HG03442 (cell line): ENCODE results near the gene MUC5B.

ENCODE experiments used
- ATAC-seq: cut with Tn5 transposase; IDR thresholded peaks from one replicate; pipeline ENCODE4 v1.9.1; 2021; ENCODE audit warnings: mild to moderate bottlenecking, moderate library complexity; ENCODE audit not compliant: unreplicated experiment

MUC5B gene

DNA sequence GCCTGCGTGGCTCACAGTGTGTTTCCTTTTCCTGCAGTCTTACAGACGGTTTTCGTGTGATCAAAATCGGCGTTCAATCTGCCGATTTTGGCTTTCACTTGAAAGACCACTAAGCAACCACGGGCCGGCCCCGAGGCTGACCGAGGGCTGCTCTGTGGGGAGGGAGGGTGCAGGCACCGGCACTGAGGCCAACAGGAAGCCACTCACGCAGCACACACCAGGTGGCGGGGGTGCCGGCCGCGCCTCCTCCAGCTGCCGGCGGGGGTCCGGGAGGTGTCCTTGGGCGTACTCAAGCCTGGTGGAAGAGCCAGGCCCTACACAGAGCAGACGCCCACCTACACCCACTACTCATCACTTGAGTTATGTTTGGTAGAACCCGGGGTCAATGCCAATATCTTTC lies 72.2 kb downstream of the MUC5B start:
- no peak for ATAC-seq

DNA sequence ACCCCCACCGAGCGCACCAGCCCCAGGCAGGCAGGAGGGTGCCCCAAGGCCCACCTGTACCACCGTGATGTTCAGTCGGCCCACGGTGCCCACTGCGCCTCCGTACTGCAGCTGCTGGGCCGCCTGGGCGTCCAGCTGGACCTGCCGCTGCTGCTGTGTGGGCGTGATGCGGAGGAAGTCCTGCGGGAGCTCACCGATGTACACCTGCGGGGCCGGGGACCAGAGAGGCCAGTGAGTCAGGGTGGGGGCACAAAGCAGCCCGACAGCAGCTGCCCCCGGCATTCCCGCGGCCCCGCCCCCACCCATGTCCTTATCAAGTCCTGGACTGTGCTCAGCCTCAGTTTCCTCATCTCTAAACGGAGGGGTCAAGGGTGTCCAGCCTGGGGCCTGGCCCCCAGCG lies 72.7 kb downstream of the MUC5B start:
- ATAC-seq, result no peak

DNA sequence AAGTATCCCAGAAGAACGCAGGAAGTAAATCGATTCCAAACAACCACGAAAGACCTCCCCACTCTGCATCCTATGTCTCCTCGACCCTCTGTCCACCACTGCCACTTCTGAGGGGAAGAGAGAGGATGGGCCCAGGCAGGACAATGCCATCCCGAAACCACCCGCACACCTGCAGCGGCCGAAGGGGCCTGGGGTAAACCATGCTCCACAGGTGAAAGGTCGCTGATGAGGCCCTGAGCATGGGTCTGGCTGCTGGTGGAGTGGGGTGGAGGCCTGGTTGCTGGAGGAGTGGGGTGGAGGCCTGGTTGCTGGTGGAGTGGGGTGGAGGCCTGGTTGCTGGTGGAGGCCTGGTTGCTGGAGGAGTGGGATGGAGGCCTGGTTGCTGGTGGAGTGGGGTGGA lies 73.4 kb downstream of the MUC5B start:
- no peak for ATAC-seq

DNA sequence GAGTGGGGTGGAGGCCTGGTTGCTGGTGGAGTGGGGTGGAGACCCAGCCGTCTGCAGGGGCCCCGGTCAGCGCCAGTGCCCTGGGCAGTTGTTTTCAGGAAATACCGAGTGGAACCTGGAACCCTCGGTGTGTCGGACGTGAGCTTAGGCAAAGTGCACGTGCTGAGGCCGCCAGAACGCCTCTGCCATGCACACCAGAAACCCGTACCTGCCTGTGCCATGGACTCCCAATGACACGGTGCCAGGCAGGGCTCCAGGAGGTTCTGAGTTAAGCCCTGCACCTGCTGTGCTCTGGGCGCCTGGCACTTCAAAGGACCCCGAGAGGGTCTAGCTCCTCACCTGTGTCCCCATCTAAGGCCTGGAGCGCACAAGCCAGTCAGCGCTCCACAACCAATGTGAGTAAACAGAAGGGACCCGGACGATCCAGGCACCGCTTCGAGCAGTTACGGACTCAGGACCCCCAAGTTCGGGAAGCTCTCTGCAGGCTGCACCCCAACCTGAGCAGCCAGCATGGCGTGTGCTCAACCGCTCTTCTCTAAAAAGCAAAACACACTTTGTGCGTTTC lies 74.2 kb downstream of the MUC5B start:
- ATAC-seq, result no peak

DNA sequence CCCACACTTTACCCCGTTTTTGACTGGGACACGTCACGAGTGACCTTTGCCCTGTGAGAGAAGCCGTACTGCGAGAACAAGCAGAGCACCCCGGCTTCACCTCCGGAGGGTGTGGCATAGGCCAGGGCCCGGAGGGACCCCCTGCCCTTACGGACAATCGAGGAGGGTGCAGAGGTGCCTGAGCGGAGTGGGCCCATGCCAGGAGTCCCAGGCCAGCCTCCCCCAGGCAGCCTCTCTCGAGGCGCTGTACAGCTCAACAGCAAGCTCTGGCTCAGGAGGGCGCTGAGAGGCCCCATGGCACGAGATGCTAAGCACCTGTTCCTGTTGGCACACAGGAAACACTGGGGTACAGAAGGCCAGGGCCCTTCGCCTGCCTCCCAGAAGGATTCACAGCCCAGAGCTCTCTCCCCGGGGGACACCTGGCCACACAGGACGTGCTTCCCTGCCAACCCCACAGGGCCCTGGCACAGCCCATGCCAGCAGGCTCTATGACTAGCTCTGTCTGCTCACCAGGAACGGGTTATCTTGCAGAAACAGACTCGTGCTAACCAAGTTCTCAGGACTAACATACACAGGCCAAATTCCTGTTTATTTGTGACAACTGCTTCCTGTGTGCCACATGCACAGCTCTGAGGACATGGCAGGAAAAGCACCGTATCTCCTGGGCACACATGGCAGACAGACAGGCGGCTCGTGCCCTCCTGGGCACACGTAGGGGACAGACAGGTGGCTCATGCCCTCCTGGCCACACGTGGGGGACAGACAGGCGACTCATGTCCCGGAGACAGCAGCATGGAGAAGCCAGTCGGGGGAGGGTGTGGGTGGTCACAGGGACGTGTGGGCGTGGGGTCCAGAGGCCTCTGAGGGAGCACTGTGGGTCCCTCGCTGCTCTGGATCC lies 75.0 kb downstream of the MUC5B start:
- ATAC-seq, result no peak

DNA sequence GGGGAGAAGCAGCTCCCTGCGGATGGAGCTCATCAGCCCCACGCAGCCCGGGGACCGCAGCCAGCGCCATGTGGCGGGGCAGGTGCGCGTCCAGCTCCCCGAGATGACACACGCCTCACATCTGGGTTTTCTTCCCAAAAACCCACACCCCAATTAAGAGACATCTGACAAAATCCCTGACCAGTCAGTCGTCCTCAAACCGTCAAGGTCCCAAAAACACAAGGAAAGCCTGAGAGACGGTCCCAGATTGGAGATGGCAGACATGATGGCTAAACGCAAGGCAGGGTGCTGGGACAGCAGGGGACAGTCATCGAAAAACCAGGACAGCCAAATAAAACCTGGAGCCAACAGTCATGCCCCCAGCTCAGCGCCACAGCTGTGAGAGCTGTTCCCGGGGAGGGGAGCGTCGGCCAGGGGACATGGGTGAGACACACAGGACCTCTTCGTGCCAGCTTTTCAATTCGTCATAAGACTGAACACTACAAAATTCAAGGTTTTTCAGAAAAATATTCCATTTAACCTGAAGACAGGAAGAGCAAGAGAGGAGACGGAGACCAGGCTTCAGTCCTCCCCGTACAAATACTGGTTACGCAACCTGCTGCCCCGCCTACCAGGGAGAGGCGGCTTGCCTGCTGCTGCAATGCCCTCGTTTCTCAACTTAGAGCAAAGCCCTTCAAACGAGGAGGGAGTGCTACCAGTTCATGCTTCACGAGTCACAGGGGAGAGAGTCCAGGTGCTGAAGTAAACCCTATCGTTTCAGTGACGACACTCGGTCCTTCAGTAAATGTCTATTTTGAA lies 76.0 kb downstream of the MUC5B start:
- no peak for ATAC-seq

DNA sequence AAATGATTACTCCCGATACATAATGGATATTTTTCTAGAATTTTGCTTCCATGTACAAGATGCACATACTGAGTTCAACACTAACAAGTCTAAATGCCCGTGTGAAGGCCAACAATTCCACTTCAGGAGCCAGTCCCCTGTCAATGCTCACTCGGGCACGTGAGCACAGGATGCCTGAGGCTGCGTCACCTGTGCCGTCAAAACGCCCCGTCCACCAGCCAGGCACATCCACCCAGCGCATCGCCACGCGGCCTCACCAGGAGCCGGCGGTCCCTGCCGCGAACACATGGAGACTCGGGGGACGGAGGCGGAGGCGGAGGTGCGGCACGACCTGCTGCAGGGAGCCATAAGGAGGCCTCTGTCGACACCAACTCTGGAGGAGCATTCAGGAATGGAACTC lies 76.8 kb downstream of the MUC5B start:
- no peak for ATAC-seq

DNA sequence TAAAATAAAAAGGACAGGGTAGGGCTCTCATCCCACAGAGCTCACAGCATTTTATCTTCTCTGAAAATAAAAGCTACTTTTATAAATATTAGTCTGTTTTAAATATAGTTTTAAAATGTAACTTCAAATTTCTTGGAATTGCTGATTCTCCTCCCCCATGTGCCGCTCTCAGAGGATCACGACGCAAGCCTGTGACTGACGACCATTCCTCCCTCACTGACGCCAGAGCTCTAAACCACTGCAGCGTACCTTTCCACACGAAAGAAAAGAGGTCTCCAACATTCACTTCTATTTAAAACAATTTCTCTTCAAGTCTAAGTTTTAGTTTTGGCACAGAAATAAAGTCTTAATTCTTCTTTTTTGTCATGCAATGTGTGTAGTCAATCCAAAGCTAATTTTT lies 77.3 kb downstream of the MUC5B start:
- ATAC-seq, result no peak

DNA sequence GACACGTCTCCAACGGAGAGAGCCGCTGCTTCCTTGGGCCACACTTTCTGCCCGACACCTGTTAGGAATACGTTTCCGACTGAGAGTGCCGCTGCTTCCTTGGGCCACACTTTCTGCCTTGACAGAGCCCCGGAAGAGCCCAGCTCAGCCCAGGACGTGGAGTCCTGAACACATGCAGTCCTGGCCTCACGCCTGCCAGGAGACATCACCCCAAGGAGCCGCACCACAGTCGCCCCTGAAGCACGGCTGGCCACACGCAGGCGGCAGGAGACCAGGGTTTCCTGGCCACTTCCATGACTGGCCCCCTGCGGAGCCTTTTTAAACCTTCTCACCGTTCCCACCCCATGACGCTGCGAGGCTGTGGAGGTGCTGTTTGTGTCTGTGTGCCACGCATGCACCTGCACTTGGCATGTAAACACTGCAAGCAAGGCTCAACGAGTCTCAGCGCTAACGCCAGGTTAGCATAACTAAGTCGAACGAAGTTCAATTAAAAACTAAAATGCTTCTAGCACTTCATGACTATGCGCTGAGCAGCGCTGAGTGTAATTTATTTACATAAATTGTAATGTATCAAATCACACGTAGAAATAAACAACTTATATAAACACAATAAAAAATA lies 77.8 kb downstream of the MUC5B start:
- ATAC-seq, result no peak

DNA sequence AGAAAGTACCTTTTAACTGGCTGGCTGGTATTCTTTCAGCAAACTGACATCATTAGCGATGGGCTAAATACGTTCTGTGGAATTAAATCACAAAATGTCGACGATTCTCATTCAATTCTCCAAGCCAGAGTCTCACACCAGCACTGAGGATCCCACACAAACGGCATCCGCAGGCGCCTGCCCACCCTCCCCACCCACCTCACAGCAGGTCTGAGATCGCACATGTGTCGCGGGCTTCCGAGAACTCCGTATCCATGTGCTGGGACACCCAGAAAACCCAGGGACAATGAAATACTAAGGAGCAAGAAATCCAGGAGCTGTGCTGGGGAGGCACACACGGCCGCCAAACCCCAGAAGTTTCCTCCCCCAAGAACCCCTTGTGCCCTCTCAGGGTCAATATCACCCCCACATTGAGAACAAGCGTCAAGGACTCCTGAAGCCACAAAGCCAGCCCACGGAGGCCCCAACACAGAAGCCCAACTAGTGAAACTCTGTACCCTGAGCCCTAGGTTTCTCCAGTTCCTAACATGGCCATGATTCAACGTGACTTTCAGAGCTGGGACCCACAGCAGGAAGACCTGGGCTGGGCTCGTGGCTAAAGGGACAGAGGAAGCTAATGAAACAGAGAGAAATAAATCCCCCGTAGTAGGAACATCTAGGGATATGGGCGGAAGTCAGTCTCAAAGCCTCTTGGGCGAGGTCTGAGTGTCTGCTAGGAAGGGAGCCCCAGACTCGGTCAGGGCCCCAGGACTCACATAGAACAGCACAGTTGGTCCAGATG lies 78.5 kb downstream of the MUC5B start:
- ATAC-seq, result no peak

DNA sequence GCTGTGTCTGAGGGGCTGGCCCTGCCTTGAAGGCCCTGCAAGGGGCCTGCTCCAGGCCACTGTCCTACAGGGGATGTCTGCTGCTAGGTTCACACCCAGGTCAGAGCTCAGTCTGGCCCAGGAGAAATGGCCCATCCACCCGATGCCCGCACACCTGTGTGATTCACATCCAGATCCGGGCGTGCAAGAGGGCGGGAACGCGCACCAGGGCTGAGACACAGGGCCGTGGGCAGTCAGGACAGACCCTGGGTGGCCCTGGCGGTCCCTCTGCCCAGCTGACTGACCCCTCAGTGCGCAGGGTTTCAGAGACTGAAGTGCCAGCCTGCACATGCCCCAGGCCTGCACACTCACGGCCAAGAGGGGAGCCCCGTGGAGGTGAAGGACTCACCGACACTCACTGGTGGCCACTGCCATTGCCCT lies 79.2 kb downstream of the MUC5B start:
- no peak for ATAC-seq

DNA sequence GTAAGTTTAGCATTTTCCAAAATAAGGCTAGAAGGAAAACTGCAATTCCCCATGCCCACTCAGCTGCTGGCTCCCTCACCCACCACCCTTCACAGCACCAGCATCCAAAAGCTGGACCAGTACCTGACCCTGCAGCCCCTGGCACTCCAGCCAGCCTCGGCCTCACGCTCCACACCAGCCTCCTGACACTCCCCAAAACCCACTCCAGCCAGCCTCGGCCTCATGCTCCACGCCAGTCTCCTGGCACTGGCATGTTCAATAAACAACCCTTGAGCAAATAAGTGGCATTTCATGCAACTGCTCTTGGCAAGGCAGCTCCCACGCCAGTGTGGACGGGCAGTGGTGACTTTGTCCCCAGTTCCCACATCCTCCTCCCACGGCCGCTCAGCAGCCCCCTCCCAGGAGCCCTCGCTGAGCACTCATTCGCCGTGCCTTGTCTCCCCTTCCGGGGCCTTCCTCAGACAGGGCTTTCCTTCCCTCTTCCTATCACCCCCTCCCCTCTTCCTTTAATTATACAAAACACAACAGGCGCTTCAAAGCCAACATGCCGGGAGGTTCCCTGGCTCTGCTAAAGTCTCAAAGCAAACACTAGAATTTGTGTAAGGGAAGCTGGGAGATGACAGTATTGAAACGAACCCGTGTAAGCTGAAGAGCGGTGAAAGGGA lies 79.7 kb downstream of the MUC5B start:
- no peak for ATAC-seq

DNA sequence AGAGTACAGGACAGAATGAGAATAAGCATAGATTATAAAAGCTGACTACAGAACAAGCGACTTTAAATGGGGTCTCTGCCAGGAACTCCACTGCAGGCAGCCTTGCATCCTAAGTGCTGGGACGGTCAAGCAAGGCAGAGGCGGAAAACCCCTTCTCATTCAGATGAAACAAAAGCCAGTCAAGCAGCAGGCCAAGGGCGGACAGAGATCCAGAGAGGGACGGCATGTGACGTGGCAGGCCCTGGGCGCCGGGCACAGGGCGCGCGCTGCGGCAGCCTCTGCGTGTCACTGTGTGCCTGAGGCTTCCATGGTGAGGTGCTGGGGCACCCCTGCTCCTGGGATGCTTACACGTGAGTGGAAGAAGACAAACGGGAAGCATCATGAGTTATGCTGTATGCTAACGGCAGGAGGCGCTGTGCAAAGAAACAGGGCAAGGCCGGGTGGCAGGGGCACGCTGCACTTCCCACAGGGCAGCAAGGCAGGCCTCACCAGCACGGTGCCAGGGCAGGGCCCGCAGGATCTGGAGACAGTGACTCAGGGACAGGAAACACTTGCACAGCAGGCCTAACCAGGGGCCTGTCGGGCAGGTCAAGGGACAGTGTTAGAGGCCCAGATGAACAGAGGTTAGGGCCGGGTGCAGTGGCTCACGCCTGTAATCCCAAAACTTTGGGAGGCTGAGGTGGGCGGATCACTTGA lies 80.4 kb downstream of the MUC5B start:
- ATAC-seq, result no peak

DNA sequence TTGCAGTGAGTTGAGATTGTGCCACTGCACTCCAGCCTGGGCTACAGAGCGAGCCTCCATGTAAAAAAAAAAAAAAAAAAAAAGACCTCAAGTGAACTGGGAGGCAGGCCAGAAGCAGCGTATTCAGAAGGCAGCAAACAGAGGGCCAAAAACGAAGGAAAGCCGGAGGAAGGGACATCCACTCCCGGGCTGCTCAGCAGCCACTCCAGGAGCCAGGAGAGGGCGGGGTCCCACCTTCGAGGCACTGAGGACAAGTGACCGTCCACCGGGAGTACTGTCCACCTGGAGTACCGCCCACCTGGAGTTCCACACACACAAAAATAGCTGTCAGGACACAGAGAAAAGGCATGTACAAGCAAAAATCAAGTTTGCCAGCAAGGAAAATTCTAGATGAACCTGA lies 81.1 kb downstream of the MUC5B start:
- no peak for ATAC-seq

DNA sequence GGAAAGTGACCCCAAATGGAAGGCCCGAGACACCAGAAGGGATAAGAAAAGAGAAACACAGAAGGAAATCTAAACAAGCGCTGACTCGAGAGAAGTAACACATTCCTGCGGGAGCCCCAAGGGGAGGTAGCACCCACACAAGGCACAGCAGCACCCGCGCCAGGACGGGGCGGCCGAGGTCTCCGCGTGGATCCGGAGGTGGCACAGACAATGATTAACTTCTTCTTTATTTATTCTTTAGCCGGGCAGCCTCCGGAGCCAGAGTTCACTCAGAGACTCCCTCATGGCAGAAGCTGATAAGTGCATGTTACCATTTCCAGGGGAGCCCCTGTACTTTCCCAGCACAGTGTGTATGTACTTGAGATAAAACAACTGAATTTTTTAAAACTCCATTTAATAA lies 81.5 kb downstream of the MUC5B start:
- ATAC-seq, result no peak

DNA sequence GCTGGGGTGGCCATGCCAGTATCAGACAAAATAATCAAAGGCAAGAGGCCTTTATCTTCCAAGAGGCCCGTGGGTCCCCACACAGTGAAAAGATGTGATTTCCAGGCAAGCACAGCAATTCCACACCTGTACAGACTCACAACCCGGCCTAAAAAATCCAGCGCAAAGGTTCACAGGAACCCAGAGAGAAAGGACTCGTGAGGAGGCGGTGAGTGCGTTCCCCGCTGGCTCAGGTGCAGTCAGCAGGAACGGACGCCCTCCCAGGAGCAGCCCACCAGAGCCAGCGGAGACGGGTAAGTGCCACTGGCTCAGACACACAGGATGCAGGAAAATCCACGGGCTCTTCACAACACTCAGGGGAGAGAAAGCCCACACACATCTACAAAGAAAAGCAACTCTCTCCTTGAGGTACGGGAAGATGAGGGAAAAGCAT lies 82.2 kb downstream of the MUC5B start:
- no peak for ATAC-seq

DNA sequence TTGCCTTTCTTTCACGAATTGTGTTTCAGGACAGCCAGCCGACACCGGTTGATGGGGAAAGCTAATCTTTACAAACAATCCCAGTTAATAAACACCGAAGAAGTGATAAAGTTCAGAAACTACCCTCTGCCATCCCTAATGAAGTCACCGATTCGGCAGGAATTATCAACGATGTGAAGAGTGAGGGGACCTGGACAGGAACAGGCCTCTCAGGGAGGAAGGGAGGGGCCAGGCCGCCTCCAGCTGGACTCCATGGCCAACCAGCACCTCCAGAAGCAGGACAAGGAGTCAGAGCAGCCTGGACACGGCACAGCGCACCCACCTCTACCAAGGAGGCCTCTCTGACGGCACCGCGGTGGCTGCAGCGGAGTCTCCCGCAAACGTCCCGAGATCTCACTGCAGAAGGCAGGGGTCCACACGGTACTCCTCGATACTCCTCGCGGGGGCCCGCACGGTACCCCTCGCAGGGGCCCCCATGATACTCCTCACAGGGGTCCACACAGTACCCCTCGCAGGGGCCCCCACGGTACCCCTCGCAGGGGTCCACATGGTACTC lies 82.7 kb downstream of the MUC5B start:
- ATAC-seq, result no peak

DNA sequence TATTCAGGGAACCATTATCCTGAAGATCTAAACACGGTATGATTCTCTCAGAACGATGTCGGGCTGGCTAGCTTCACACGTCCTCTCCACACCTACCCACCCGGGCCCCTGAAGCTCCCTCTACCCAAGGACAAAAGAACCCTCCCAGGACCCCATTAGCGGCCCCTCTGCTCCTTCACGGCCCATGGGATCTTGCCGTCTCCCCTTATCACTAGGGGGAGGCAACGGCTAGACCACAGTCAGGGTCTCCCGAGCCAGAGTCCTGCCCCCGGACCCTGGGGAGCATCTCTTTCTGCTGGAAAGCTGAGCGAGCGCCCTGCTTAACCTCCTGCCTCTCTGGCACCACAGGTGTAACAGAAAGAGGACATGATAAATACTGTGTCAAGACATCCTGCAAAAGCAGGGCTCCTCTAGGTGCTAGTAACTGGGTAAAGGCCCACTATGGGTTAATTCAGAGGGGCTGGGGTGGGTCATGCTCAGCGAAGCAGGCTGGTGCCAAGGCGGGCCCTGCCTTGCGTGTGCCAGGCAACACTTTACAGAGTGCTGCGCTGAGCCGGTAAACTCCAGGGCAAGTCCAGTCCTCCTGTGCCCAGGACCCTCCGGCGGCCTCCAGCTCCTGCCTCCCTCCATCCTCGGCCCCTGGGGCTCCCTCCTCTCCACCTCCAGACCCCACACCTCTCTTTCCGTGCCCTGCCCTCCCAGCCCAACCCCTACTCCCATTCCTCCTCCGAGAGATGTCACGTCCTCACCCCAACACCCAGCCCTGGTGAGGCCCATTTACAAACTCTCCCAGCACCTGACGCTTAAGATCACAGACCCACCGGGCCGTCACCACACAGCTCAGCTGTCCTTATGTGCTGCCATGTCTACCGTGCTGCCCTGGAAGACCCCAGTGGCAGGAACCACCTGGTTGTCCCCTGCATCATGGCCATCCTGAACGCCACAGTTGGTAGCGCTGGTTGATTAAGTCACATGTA lies 83.6 kb downstream of the MUC5B start:
- no peak for ATAC-seq
